GM12892 (cell line): ENCODE results near the gene AFDN.

ENCODE experiments used
- POLR2A ChIP-seq: IDR thresholded peaks from 2 replicates; pipeline ENCODE4 v1.6.1; 2011; ENCODE audit warnings: low read depth, low read length, control low read depth
- POLR2AphosphoS5 ChIP-seq: IDR thresholded peaks from 2 replicates; pipeline ENCODE4 v1.6.1; 2011; ENCODE audit warnings: low read depth, low read length, control low read depth
- TAF1 ChIP-seq: IDR thresholded peaks from 2 replicates; pipeline ENCODE4 v1.6.1; 2011; ENCODE audit warnings: low read depth, mild to moderate bottlenecking, control low read depth, low read length, borderline replicate concordance

DNA sequence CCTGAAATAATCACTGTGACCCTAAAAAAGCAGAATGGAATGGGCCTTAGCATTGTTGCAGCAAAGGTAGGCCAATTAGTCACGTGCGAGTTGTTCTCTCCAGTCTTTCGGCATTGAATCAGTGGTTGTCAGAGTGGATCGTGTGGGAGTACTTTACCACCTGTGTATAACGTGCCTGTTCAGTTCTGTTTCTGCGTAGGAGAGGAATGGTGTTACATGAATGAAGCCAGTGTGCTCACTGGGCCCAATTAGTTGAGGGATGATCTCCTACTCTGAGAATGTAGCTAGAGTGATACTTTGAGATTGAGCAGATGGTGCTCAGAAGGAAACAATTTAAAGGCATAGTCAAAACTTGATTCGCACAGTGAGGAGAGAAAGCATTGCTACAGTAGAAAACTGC is 98.3 kb downstream of the AFDN start:
- no peak for TF ChIP-seq TAF1
- no peak for TF ChIP-seq POLR2A
- no peak for TF ChIP-seq POLR2AphosphoS5
